Lower leg skin (tissue), 4 donors: ENCODE results near the gene ACKR2. TPM values are rescaled to one million over a fixed set of nuclear protein-coding genes. Genes with fewer than 3 reads are reported as not detected.

Experiments used
- DNase-seq, 2 donors: peaks; one replicate each; pipeline ENCODE4 v3.0.0-alpha.2; 2019; ENCODE audit warnings: low spot score in 2 of 2
- H3K4me3 ChIP-seq: fragments of 200-600 bp; sonication (generic); 2 replicates; pipeline ENCODE4 v1.5.1; 2017; ENCODE audit warnings: mild to moderate bottlenecking, low read depth; ENCODE audit not compliant: poor library complexity, severe bottlenecking
- CTCF ChIP-seq, 3 donors: fragments of 450-650 bp; IDR thresholded peaks; one replicate each; pipeline ENCODE4 v1.5.1; 2016; ENCODE audit warnings: antibody characterized with exemption in 3 of 3, mild to moderate bottlenecking in 3 of 3, moderate library complexity in 2 of 3
- POLR2A ChIP-seq, 2 donors: fragments of 450-650 bp; IDR thresholded peaks; one replicate each; pipeline ENCODE4 v1.6.1; 2016 to 2017; ENCODE audit warnings: antibody characterized with exemption in 2 of 2, mild to moderate bottlenecking in 1 of 2, moderate library complexity in 1 of 2
- WGBS, 2 donors: methylation state at CpG; one replicate each; pipeline ENCODE4 v1.1.5; 2018; 5-methylcytosine and 5-hydroxymethylcytosine counted together
- intact Hi-C: fragments of 100-400 bp; cut with DNase I; formaldehyde crosslinking; loops from one replicate; pipeline ENCODE4 v1.15.0; 2023; ENCODE audit warnings: low total_unique reads
- total RNA-seq, 4 donors: library from RNA; depleted of rRNA; stranded (reverse); fragments of >200 nt; gene quantifications; one replicate each; pipeline ENCODE4 v1.1.0, GENCODE V29; 2016

ACKR2 gene
- total RNA-seq, 4 donors from 2014 or later: 3.7 to 6.3 (median 4.5) TPM

- H3K4me3 ChIP-seq: no peak overlapping the region
- 97% methylated on average over 17 to 23 of the region's 28 CpGs for WGBS, 2 donors
- TF ChIP-seq CTCF (IDR thresholded peaks at IDR 0.05) (no peak), POLR2A (IDR thresholded peaks at IDR 0.05) (no peak)
- DNase-seq: peak in 1 of 2 donors; percentile 71
- intact Hi-C loops: loop anchor here (10.0 kb wide), 1 partner anchor 65 kb away; no protein-coding TSS in a partner anchor
These were observed 39.6 kb upstream of the ACKR2 start for GRCh38 chr3:42769477-42770131.

GRCh38 chr3:42771271-42771670 is 38.0 kb upstream of the ACKR2 start:
- WGBS, 2 donors: 56 to 58% methylated on average over 1 of the region's 1 CpG
- no peak for DNase-seq
- TF ChIP-seq POLR2A (IDR thresholded peaks at IDR 0.05): no peak
- no peak for TF ChIP-seq CTCF (IDR thresholded peaks at IDR 0.05)
- no peak overlapping the region for H3K4me3 ChIP-seq
- intact Hi-C loops: loop anchor here (10.0 kb wide), 1 partner anchor 64 kb away; no protein-coding TSS in a partner anchor

- no peak for TF ChIP-seq POLR2A (IDR thresholded peaks at IDR 0.05)
- TF ChIP-seq CTCF (IDR thresholded peaks at IDR 0.05): no peak
- peak; percentile 91 to 99 for DNase-seq
- peak within 1 kb of the TSS; percentile 11 for H3K4me3 ChIP-seq
- intact Hi-C loops: loop anchor here (10.0 kb wide), 1 partner anchor 62 kb away; no protein-coding TSS in a partner anchor
- 3% methylated on average over 49 to 59 of the region's 63 CpGs for WGBS, 2 donors
These were observed 36.4 kb upstream of the ACKR2 start, which contains the start of gene CCDC13 for GRCh38 chr3:42772670-42773408. TSS of gene CCDC13 (minus strand) at chr3:42773253. CDS start at chr3:42758345, 14,908 bp downstream.

- intact Hi-C loops: loop anchor here (10.0 kb wide), 1 partner anchor 61 kb away; no protein-coding TSS in a partner anchor
- DNase-seq: no peak
- WGBS, 2 donors: 13 to 16% methylated on average over 6 of the region's 6 CpGs
- H3K4me3 ChIP-seq: peak overlapping the region; percentile 11
- no peak for TF ChIP-seq POLR2A (IDR thresholded peaks at IDR 0.05)
- TF ChIP-seq CTCF (IDR thresholded peaks at IDR 0.05): no peak
These were observed 35.9 kb upstream of the ACKR2 start for GRCh38 chr3:42773409-42773751.

GRCh38 chr3:42778644-42779043 is 30.6 kb upstream of the ACKR2 start:
- peak in 1 of 2 donors; percentile 32 for DNase-seq
- WGBS, 2 donors: 61 to 68% methylated on average over 2 of the region's 2 CpGs
- intact Hi-C loops: loop anchor here (10.0 kb wide), 1 partner anchor 56 kb away; no protein-coding TSS in a partner anchor
- no peak overlapping the region for H3K4me3 ChIP-seq
- TF ChIP-seq CTCF (IDR thresholded peaks at IDR 0.05) (no peak), POLR2A (IDR thresholded peaks at IDR 0.05) (no peak)
